HepG2 (cell line): Measurements from ENCODE around the gene XKR7. TPM values are rescaled to one million over a fixed set of nuclear protein-coding genes. Genes with fewer than 3 reads are reported as not detected.

ENCODE experiments used
- GABPB1 ChIP-seq: IDR thresholded peaks from 2 replicates; pipeline ENCODE4 v1.6.1; 2016; ENCODE audit warnings: mild to moderate bottlenecking, missing genetic modification reagents, moderate library complexity, missing compliant biosample characterization
- GATAD1 ChIP-seq: IDR thresholded peaks from 2 replicates; pipeline ENCODE4 v1.6.1; 2016; ENCODE audit warnings: missing genetic modification reagents, missing compliant biosample characterization
- MAZ ChIP-seq, 2 experiments: sonication (generic) in 1 of 2; formaldehyde crosslinking in 1 of 2; IDR thresholded peaks; 2 replicates each; pipeline versions ENCODE4 v1.5.0 to v1.6.1; 2012 to 2020; ENCODE audit warnings: low read depth in 2 of 2, mild to moderate bottlenecking in 2 of 2, borderline replicate concordance in 1 of 2, improper control_type of control experiment in 1 of 2, low read length in 1 of 2, missing genetic modification reagents in 1 of 2, moderate library complexity in 1 of 2
- MIER2 ChIP-seq: IDR thresholded peaks from 2 replicates; pipeline ENCODE4 v1.6.1; 2016; ENCODE audit warnings: missing biosample characterization, missing genetic modification reagents
- MXI1 ChIP-seq: IDR thresholded peaks from 3 replicates; pipeline ENCODE4 v1.6.1; 2012; ENCODE audit warnings: low read depth, low read length, inconsistent platforms, borderline replicate concordance
- MYNN ChIP-seq: sonication (generic); formaldehyde crosslinking; IDR thresholded peaks from 2 replicates; pipeline ENCODE4 v1.4.0; 2020; ENCODE audit warnings: mild to moderate bottlenecking, low read depth, missing genetic modification reagents
- RARA ChIP-seq: IDR thresholded peaks from 2 replicates; pipeline ENCODE4 v1.6.1; 2016; ENCODE audit warnings: missing genetic modification reagents, missing compliant biosample characterization
- SRSF4 ChIP-seq: fragments of 200-400 bp; formaldehyde crosslinking; IDR thresholded peaks from one replicate; pipeline ENCODE4 v1.6.1; 2018; ENCODE audit warnings: mild to moderate bottlenecking, low read depth, low read length, moderate library complexity; ENCODE audit not compliant: poor library complexity, severe bottlenecking
- ZBTB20 ChIP-seq: sonication (generic); formaldehyde crosslinking; IDR thresholded peaks from 2 replicates; pipeline ENCODE4 v1.8.1; 2023; ENCODE audit warnings: missing genetic modification reagents, low read depth, mild to moderate bottlenecking, borderline replicate concordance
- ZFP82 ChIP-seq: sonication (generic); formaldehyde crosslinking; IDR thresholded peaks from 2 replicates; pipeline ENCODE4 v1.5.1; 2020; ENCODE audit warnings: mild to moderate bottlenecking, missing genetic modification reagents, borderline replicate concordance
- ZKSCAN8 ChIP-seq: IDR thresholded peaks from 2 replicates; pipeline ENCODE4 v1.6.1; 2016; ENCODE audit warnings: borderline replicate concordance, missing genetic modification reagents, missing compliant biosample characterization
- ZNF619 ChIP-seq: sonication (generic); formaldehyde crosslinking; IDR thresholded peaks from 2 replicates; pipeline ENCODE4 v1.4.0; 2020; ENCODE audit warnings: mild to moderate bottlenecking, missing genetic modification reagents
- polyA plus RNA-seq, 8 experiments: library from polyadenylated mRNA; depleted of rRNA in 3 of 8; stranded (reverse) in 7 of 8; unstranded in 1 of 8; fragments of >200 nt; fragmentation: Illumina TruSeq in 4 of 8; extraction: Trizol in 4 of 8; gene quantifications; 2 replicates each; pipeline versions ENCODE4 v1.2.1 to v1.2.3, GENCODE V29; 2011 to 2016; ENCODE audit warnings: low read depth in 4 of 8, missing spikeins in 1 of 8, mixed read lengths in 1 of 8; ENCODE audit not compliant: insufficient read depth in 1 of 8
- total RNA-seq, 5 experiments: library from RNA; depleted of rRNA; stranded (reverse); fragments of >200 nt; fragmentation: Illumina TruSeq; extraction: Trizol; gene quantifications; 2 replicates each; pipeline ENCODE4 v1.2.3, GENCODE V29; 2016; ENCODE audit warnings: low read depth in 1 of 5
- TF ChIP-seq, protein P1 (sequence below): sonication (generic); formaldehyde crosslinking; IDR thresholded peaks from 2 replicates; pipeline ENCODE4 v1.4.0; 2020; ENCODE audit warnings: mild to moderate bottlenecking, missing genetic modification reagents, borderline replicate concordance
- TF ChIP-seq, protein P2 (sequence below): sonication (generic); formaldehyde crosslinking; IDR thresholded peaks from 2 replicates; pipeline ENCODE4 v1.4.0; 2020; ENCODE audit warnings: missing genetic modification reagents
- TF ChIP-seq, protein P3 (sequence below): sonication (generic); formaldehyde crosslinking; IDR thresholded peaks from 2 replicates; pipeline ENCODE4 v1.8.1; 2023; ENCODE audit warnings: missing genetic modification reagents, mild to moderate bottlenecking, borderline replicate concordance
- TF ChIP-seq, protein P4 (sequence below): IDR thresholded peaks from 2 replicates; pipeline ENCODE4 v1.6.1; 2012; ENCODE audit warnings: low read length, improper control_type of control experiment

The XKR7 gene
- total and polyA plus RNA-seq, 2 of the 13 experiments (the other 11 are each of a cell fraction or from before 2014, with no cell fraction given) = not detected

DNA sequence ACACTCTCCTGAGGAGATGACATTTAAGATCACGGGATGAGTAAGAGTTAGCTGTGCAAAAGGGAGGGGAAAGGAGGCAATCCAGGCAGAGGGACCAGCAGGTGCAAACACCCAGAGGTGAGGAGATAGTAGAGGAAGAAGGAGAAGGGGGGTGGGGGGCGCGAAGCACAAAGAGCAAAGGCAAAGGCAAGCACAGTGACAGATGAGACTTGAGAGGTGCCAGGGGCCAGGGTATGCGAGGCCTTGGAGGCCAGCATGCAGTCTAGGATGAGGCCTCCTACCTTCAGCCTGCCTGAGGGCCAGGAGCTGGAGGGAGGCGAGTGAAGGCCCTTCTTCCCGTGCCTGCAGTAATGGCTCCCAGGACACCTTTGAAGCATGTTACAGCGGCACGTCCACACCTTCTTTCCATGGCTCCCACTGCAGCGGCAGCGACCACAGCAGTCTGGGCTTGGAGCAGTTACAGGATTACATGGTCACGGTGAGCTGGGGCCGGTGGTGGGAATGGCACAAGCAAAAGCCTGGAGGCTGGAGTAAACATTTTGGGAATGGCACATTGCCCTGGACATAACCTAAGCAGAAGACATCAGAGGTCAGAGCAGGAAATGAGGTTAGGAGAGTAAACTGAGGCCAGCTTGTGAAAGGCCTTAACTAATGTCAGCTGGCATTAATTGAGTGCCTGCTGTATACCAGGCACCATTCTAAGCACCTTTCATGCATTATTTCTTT lies 60.9 kb downstream of the XKR7 start (continued):
- TF ChIP-seq, protein P1, sequence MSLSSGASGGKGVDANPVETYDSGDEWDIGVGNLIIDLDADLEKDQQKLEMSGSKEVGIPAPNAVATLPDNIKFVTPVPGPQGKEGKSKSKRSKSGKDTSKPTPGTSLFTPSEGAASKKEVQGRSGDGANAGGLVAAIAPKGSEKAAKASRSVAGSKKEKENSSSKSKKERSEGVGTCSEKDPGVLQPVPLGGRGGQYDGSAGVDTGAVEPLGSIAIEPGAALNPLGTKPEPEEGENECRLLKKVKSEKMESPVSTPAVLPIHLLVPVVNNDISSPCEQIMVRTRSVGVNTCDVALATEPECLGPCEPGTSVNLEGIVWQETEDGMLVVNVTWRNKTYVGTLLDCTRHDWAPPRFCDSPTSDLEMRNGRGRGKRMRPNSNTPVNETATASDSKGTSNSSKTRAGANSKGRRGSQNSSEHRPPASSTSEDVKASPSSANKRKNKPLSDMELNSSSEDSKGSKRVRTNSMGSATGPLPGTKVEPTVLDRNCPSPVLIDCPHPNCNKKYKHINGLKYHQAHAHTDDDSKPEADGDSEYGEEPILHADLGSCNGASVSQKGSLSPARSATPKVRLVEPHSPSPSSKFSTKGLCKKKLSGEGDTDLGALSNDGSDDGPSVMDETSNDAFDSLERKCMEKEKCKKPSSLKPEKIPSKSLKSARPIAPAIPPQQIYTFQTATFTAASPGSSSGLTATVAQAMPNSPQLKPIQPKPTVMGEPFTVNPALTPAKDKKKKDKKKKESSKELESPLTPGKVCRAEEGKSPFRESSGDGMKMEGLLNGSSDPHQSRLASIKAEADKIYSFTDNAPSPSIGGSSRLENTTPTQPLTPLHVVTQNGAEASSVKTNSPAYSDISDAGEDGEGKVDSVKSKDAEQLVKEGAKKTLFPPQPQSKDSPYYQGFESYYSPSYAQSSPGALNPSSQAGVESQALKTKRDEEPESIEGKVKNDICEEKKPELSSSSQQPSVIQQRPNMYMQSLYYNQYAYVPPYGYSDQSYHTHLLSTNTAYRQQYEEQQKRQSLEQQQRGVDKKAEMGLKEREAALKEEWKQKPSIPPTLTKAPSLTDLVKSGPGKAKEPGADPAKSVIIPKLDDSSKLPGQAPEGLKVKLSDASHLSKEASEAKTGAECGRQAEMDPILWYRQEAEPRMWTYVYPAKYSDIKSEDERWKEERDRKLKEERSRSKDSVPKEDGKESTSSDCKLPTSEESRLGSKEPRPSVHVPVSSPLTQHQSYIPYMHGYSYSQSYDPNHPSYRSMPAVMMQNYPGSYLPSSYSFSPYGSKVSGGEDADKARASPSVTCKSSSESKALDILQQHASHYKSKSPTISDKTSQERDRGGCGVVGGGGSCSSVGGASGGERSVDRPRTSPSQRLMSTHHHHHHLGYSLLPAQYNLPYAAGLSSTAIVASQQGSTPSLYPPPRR (CRISPR knock-in tag) = peak; percentile 54; the same call in 1 of the 2 replicates
- TF ChIP-seq MYNN (CRISPR knock-in tag) = no peak
- peak; percentile 69; the same call in 1 of the 2 replicates for TF ChIP-seq RARA (CRISPR knock-in tag)
- no peak for TF ChIP-seq ZFP82 (CRISPR knock-in tag)
- TF ChIP-seq ZKSCAN8 (CRISPR knock-in tag) = peak; percentile 98
- TF ChIP-seq, protein P2, sequence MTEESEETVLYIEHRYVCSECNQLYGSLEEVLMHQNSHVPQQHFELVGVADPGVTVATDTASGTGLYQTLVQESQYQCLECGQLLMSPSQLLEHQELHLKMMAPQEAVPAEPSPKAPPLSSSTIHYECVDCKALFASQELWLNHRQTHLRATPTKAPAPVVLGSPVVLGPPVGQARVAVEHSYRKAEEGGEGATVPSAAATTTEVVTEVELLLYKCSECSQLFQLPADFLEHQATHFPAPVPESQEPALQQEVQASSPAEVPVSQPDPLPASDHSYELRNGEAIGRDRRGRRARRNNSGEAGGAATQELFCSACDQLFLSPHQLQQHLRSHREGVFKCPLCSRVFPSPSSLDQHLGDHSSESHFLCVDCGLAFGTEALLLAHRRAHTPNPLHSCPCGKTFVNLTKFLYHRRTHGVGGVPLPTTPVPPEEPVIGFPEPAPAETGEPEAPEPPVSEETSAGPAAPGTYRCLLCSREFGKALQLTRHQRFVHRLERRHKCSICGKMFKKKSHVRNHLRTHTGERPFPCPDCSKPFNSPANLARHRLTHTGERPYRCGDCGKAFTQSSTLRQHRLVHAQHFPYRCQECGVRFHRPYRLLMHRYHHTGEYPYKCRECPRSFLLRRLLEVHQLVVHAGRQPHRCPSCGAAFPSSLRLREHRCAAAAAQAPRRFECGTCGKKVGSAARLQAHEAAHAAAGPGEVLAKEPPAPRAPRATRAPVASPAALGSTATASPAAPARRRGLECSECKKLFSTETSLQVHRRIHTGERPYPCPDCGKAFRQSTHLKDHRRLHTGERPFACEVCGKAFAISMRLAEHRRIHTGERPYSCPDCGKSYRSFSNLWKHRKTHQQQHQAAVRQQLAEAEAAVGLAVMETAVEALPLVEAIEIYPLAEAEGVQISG (CRISPR knock-in tag) = peak; percentile 52; the same call in 1 of the 2 replicates
- no peak for TF ChIP-seq MXI1
- TF ChIP-seq, protein P3, sequence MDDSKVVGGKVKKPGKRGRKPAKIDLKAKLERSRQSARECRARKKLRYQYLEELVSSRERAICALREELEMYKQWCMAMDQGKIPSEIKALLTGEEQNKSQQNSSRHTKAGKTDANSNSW = no peak
- no peak for TF ChIP-seq MAZ (IDR thresholded peaks at IDR 0.05; ENCODE audit: borderline replicate concordance, low read depth, low read length)
- peak; percentile 66; the same call in 1 of the 2 replicates for TF ChIP-seq MAZ (CRISPR knock-in tag; IDR thresholded peaks at IDR 0.05; ENCODE audit: low read depth)
- peak; percentile 54 for TF ChIP-seq GABPB1 (CRISPR knock-in tag)
- TF ChIP-seq MIER2 = 0 out of 2 replicates have a peak, but pooled peaks have one; percentile 60
- 0 out of 2 replicates have a peak, but pooled peaks have one; percentile 61 for TF ChIP-seq ZNF619 (CRISPR knock-in tag)
- peak; percentile 76; the same call in 1 of the 2 replicates for TF ChIP-seq ZBTB20 (CRISPR knock-in tag)
- TF ChIP-seq, protein P4, sequence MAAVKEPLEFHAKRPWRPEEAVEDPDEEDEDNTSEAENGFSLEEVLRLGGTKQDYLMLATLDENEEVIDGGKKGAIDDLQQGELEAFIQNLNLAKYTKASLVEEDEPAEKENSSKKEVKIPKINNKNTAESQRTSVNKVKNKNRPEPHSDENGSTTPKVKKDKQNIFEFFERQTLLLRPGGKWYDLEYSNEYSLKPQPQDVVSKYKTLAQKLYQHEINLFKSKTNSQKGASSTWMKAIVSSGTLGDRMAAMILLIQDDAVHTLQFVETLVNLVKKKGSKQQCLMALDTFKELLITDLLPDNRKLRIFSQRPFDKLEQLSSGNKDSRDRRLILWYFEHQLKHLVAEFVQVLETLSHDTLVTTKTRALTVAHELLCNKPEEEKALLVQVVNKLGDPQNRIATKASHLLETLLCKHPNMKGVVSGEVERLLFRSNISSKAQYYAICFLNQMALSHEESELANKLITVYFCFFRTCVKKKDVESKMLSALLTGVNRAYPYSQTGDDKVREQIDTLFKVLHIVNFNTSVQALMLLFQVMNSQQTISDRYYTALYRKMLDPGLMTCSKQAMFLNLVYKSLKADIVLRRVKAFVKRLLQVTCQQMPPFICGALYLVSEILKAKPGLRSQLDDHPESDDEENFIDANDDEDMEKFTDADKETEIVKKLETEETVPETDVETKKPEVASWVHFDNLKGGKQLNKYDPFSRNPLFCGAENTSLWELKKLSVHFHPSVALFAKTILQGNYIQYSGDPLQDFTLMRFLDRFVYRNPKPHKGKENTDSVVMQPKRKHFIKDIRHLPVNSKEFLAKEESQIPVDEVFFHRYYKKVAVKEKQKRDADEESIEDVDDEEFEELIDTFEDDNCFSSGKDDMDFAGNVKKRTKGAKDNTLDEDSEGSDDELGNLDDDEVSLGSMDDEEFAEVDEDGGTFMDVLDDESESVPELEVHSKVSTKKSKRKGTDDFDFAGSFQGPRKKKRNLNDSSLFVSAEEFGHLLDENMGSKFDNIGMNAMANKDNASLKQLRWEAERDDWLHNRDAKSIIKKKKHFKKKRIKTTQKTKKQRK = no peak
- peak; percentile 61; the same call in 1 of the 2 replicates for TF ChIP-seq GATAD1
- no peak for TF ChIP-seq SRSF4
